Measurements from ENCODE around the gene MPND.

DNA sequence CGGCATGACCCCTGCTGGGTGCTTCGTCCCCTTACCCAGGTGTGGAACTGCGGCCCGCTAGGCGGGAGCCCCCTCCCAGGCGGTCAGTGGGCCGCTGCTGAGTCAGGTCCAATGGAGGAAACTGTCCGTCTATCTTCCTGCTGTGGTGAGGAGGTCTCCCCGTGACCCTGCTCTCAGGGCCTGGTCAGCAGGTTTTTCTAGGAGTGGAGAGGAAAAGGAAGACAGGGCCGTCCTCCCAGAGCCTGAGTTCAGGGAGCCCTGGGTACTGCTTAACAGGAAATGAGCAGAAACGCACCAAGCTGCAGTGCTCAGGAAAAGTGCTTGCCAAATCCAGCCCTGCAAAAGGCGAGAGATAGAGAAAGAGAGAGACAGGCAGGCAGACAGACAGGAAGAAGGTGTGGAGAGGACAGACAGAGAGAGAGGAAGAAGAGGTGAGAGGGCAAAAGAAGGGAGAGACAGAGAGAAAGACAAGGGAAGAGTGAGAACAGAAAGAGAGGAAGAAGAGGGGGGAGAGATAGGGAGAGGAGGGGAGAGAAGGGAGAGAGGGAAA lies 46.7 kb downstream of the MPND start:
- TF ChIP-seq, protein P1, sequence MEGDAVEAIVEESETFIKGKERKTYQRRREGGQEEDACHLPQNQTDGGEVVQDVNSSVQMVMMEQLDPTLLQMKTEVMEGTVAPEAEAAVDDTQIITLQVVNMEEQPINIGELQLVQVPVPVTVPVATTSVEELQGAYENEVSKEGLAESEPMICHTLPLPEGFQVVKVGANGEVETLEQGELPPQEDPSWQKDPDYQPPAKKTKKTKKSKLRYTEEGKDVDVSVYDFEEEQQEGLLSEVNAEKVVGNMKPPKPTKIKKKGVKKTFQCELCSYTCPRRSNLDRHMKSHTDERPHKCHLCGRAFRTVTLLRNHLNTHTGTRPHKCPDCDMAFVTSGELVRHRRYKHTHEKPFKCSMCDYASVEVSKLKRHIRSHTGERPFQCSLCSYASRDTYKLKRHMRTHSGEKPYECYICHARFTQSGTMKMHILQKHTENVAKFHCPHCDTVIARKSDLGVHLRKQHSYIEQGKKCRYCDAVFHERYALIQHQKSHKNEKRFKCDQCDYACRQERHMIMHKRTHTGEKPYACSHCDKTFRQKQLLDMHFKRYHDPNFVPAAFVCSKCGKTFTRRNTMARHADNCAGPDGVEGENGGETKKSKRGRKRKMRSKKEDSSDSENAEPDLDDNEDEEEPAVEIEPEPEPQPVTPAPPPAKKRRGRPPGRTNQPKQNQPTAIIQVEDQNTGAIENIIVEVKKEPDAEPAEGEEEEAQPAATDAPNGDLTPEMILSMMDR (IDR thresholded peaks at IDR 0.05): no peak
- no peak for TF ChIP-seq POLR2A (IDR thresholded peaks at IDR 0.05)

Data from thyroid gland (tissue), 4 donors.